Neural progenitor cell (in vitro differentiated cells): ENCODE results near the gene COL7A1. TPM values are rescaled to one million over a fixed set of nuclear protein-coding genes. Genes with fewer than 3 reads are reported as not detected.

ENCODE experiments used
- DNase-seq: peaks from one replicate; pipeline ENCODE4 v3.0.0-alpha.2; 2016; ENCODE audit warnings: low spot score
- H2AFZ ChIP-seq: fragments of 200-600 bp; sonication (generic); replicated peaks from 2 replicates; pipeline ENCODE4 v1.6.1; 2016; ENCODE audit warnings: antibody characterized with exemption
- H3F3A ChIP-seq: fragments of 200-600 bp; sonication (generic); 2 replicates; pipeline ENCODE4 v1.6.1; 2016; ENCODE audit warnings: antibody characterized with exemption, low read depth
- H3K27ac ChIP-seq: fragments of 200-600 bp; sonication (generic); 2 replicates; pipeline ENCODE4 v1.5.1; 2016; ENCODE audit warnings: mild to moderate bottlenecking
- H3K27me3 ChIP-seq: fragments of 200-600 bp; sonication (generic); 2 replicates; pipeline ENCODE4 v1.6.1; 2016; ENCODE audit warnings: mild to moderate bottlenecking, moderate library complexity
- H3K36me3 ChIP-seq: fragments of 200-600 bp; sonication (generic); 2 replicates; pipeline ENCODE4 v1.5.1; 2016
- H3K4me1 ChIP-seq: fragments of 200-600 bp; sonication (generic); 2 replicates; pipeline ENCODE4 v1.6.1; 2016; ENCODE audit warnings: mixed run types
- H3K4me2 ChIP-seq: fragments of 200-600 bp; sonication (generic); 2 replicates; pipeline ENCODE4 v1.6.1; 2016
- H3K4me3 ChIP-seq: fragments of 200-600 bp; sonication (generic); 2 replicates; pipeline ENCODE4 v1.5.1; 2016
- H3K79me2 ChIP-seq: fragments of 200-600 bp; sonication (generic); 2 replicates; pipeline ENCODE4 v1.6.1; 2016; ENCODE audit warnings: low read depth
- H3K9ac ChIP-seq: fragments of 200-600 bp; sonication (generic); 2 replicates; pipeline ENCODE4 v1.6.1; 2016
- H3K9me3 ChIP-seq: fragments of 200-600 bp; sonication (generic); 2 replicates; pipeline ENCODE4 v1.5.1; 2016; ENCODE audit warnings: low read depth
- H4K20me1 ChIP-seq: fragments of 200-600 bp; sonication (generic); 2 replicates; pipeline ENCODE4 v1.6.1; 2016; ENCODE audit warnings: low read depth
- H3K27ac Mint-ChIP-seq: 3 replicates; pipeline ENCODE4 v1.8.0; 2021; ENCODE audit warnings: mixed read lengths
- H3K27me3 Mint-ChIP-seq: 2 replicates; pipeline ENCODE4 v1.8.0; 2022; ENCODE audit warnings: low read depth, mild to moderate bottlenecking, inconsistent platforms, moderate library complexity, mixed read lengths; ENCODE audit not compliant: insufficient read depth
- H3K36me3 Mint-ChIP-seq: 3 replicates; pipeline ENCODE4 v1.8.0; 2021; ENCODE audit warnings: mixed read lengths
- H3K4me1 Mint-ChIP-seq: 3 replicates; pipeline ENCODE4 v1.8.0; 2021; ENCODE audit warnings: mixed read lengths
- H3K4me3 Mint-ChIP-seq: 3 replicates; pipeline ENCODE4 v1.8.0; 2021; ENCODE audit warnings: mild to moderate bottlenecking, moderate library complexity, mixed read lengths
- H3K9me3 Mint-ChIP-seq: 3 replicates; pipeline ENCODE4 v1.8.0; 2020; ENCODE audit warnings: mixed read lengths
- EZH2 ChIP-seq: fragments of 200-600 bp; sonication (generic); IDR thresholded peaks from 2 replicates; pipeline ENCODE4 v1.6.1; 2017; ENCODE audit warnings: antibody characterized with exemption, mild to moderate bottlenecking, moderate library complexity
- EZH2phosphoT487 ChIP-seq: fragments of 200-600 bp; sonication (generic); IDR thresholded peaks from 2 replicates; pipeline ENCODE4 v1.6.1; 2017; ENCODE audit warnings: antibody characterized with exemption
- total RNA-seq: library from RNA; depleted of rRNA; stranded (reverse); fragments of >200 nt; gene quantifications from 2 replicates; pipeline ENCODE4 v1.2.3, GENCODE V29; 2015; ENCODE audit warnings: low replicate concordance
- TF ChIP-seq, protein P1 (sequence below): fragments of 200-600 bp; sonication (generic); IDR thresholded peaks from 2 replicates; pipeline ENCODE4 v1.5.1; 2017; ENCODE audit warnings: antibody characterized with exemption, mild to moderate bottlenecking

COL7A1 gene
- total RNA-seq, 1 donor from 2014 or later = 3.0 TPM

DNA sequence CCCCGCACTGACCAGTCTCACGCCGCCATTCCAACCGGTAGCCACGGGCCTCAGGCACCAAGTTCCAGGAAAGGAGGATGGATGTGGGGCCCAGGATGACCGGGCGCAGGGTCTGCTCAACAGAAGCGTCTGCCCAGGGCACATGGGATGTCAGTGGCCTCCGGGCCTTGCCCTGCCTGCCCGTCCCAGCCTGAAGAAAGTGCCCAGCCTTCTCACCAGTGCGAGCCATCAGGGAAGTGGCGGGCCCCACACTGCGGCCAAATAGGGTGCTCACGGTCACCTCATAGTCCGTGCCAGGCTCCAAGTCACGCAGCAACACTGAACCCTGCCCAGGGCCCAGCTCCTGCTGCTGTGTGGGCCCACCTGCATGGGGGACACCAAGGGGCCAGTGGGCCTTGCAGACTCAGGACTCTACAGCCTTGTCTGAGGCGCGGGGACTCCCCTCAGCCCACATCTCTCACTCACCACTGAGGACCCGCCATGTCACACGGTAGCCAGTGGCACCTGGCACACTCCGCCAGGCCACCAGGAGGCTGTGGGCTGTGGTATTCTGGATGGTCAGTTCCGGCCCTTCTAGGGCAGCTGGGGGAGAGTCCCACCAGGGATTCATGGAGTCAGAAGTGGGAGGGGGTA is 3.1 kb downstream of the COL7A1 start:
- H3K27ac Mint-ChIP-seq = no peak overlapping the region
- TF ChIP-seq EZH2 (no peak), EZH2phosphoT487 (no peak)
- TF ChIP-seq, protein P1, sequence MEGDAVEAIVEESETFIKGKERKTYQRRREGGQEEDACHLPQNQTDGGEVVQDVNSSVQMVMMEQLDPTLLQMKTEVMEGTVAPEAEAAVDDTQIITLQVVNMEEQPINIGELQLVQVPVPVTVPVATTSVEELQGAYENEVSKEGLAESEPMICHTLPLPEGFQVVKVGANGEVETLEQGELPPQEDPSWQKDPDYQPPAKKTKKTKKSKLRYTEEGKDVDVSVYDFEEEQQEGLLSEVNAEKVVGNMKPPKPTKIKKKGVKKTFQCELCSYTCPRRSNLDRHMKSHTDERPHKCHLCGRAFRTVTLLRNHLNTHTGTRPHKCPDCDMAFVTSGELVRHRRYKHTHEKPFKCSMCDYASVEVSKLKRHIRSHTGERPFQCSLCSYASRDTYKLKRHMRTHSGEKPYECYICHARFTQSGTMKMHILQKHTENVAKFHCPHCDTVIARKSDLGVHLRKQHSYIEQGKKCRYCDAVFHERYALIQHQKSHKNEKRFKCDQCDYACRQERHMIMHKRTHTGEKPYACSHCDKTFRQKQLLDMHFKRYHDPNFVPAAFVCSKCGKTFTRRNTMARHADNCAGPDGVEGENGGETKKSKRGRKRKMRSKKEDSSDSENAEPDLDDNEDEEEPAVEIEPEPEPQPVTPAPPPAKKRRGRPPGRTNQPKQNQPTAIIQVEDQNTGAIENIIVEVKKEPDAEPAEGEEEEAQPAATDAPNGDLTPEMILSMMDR = no peak
- no peaks in the 10 kb centered on the region for H4K20me1 ChIP-seq
- no peaks in the 10 kb centered on the region for H3K36me3 ChIP-seq
- H3K9ac ChIP-seq = no peak overlapping the region
- no peaks in the 10 kb centered on the region for H3K27me3 ChIP-seq
- H3K27me3 Mint-ChIP-seq = peaks cover 8% of the 10 kb centered on the region
- no peaks in the 10 kb centered on the region for H3K79me2 ChIP-seq
- H3K9me3 ChIP-seq = no peaks in the 10 kb centered on the region
- DNase-seq = no peak
- H3K36me3 Mint-ChIP-seq = peaks cover 4% of the 10 kb centered on the region
- H3K4me1 Mint-ChIP-seq = peaks cover 10% of the 10 kb centered on the region
- no peaks in the 10 kb centered on the region for H3K9me3 Mint-ChIP-seq
- no peak overlapping the region for H3K4me2 ChIP-seq
- H3K27ac ChIP-seq = no peak overlapping the region
- H2AFZ ChIP-seq = no peak overlapping the region
- H3F3A ChIP-seq = no peaks in the 10 kb centered on the region
- no peak overlapping the region for H3K4me3 ChIP-seq
- no peak overlapping the region for H3K4me3 Mint-ChIP-seq
- H3K4me1 ChIP-seq = no peaks in the 10 kb centered on the region

DNA sequence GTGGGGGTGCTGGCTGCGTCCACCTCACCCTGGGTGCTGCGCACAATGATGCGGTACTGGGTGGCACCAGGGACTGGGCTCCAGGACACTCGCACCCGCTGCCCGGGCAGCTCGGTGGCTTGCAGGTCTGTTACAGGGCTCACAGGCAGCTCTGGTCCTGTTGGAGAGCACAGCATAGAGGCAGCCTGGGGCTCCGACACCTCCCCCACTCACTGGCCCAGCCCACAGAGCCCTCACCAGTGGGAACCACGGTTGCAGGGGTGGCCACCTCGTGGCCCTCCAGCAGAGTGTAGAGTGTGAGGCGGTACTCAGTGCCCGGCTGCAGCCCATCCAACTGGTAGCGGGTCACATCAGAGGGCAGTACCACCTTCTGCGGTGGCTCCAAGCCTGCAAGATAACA is 3.7 kb downstream of the COL7A1 start:
- H3K4me2 ChIP-seq = no peak overlapping the region
- peaks cover 10% of the 10 kb centered on the region for H3K4me1 Mint-ChIP-seq
- no peaks in the 10 kb centered on the region for H4K20me1 ChIP-seq
- H3K27ac Mint-ChIP-seq = no peak overlapping the region
- no peak for DNase-seq
- H3K27me3 Mint-ChIP-seq = peaks cover 7% of the 10 kb centered on the region
- H3F3A ChIP-seq = no peaks in the 10 kb centered on the region
- H3K9me3 Mint-ChIP-seq = no peaks in the 10 kb centered on the region
- H3K9ac ChIP-seq = no peak overlapping the region
- H2AFZ ChIP-seq = no peak overlapping the region
- peaks cover 4% of the 10 kb centered on the region for H3K36me3 Mint-ChIP-seq
- H3K79me2 ChIP-seq = no peaks in the 10 kb centered on the region
- no peak overlapping the region for H3K27ac ChIP-seq
- no peaks in the 10 kb centered on the region for H3K9me3 ChIP-seq
- no peak overlapping the region for H3K4me3 ChIP-seq
- no peak overlapping the region for H3K4me3 Mint-ChIP-seq
- no peaks in the 10 kb centered on the region for H3K36me3 ChIP-seq
- TF ChIP-seq EZH2phosphoT487 (no peak), EZH2 (no peak)
- TF ChIP-seq, protein P1 = no peak
- H3K27me3 ChIP-seq = no peaks in the 10 kb centered on the region
- no peaks in the 10 kb centered on the region for H3K4me1 ChIP-seq

DNA sequence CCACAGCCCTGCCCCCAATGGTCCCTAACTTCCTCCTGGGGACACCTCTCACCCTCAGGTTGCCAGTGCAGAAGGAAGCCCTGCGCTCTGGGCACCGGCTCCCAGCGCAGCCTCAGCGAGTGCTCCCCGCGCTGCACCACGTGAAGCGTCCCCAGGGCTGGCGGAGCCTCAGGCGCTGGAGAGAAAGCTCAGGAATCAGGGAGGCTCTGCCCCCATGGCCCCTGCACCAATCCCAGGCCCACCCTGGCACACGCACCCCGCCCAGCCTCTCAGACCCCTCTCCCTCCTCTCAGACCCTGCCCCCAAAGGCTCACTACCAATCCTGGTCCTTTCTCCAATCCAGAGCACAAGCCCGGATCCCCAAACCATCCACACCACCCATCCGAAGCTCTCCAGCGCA is 6.9 kb downstream of the COL7A1 start:
- H3K9ac ChIP-seq = no peak overlapping the region
- no peaks in the 10 kb centered on the region for H3K9me3 Mint-ChIP-seq
- no peaks in the 10 kb centered on the region for H3K9me3 ChIP-seq
- no peaks in the 10 kb centered on the region for H3K27me3 ChIP-seq
- H3K4me2 ChIP-seq = no peak overlapping the region
- peaks cover 4% of the 10 kb centered on the region for H3K4me1 Mint-ChIP-seq
- no peak overlapping the region for H2AFZ ChIP-seq
- H4K20me1 ChIP-seq = no peaks in the 10 kb centered on the region
- TF ChIP-seq EZH2 (no peak), EZH2phosphoT487 (no peak)
- TF ChIP-seq, protein P1 = no peak
- no peaks in the 10 kb centered on the region for H3K36me3 Mint-ChIP-seq
- H3K4me1 ChIP-seq = no peaks in the 10 kb centered on the region
- no peaks in the 10 kb centered on the region for H3F3A ChIP-seq
- no peaks in the 10 kb centered on the region for H3K79me2 ChIP-seq
- no peak overlapping the region for H3K27ac ChIP-seq
- H3K27ac Mint-ChIP-seq = no peak overlapping the region
- no peak overlapping the region for H3K4me3 ChIP-seq
- H3K27me3 Mint-ChIP-seq = peaks cover 5% of the 10 kb centered on the region
- H3K36me3 ChIP-seq = no peaks in the 10 kb centered on the region
- no peak for DNase-seq
- no peak overlapping the region for H3K4me3 Mint-ChIP-seq
